ENCODE results near the gene SRP72.

DNA sequence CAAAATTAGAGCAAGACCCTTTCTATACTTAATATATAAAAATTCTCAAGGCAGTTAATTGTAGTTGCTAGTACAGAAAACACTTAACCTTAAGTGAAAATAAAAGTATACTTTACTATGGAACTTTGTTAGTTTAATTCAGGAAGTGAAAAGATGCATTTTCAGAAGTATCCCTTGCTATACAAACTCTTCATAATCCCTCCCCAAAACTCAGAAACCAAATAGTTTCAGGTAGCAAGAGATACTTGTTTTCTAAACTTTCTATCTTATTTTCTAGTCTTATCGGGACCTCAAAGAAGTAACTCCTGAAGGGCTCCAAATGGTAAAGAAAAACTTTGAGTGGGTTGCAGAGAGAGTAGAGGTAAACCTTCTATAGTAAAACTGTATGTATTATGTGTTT is 17.1 kb upstream of the SRP72 start:
- TF ChIP-seq, protein P1, sequence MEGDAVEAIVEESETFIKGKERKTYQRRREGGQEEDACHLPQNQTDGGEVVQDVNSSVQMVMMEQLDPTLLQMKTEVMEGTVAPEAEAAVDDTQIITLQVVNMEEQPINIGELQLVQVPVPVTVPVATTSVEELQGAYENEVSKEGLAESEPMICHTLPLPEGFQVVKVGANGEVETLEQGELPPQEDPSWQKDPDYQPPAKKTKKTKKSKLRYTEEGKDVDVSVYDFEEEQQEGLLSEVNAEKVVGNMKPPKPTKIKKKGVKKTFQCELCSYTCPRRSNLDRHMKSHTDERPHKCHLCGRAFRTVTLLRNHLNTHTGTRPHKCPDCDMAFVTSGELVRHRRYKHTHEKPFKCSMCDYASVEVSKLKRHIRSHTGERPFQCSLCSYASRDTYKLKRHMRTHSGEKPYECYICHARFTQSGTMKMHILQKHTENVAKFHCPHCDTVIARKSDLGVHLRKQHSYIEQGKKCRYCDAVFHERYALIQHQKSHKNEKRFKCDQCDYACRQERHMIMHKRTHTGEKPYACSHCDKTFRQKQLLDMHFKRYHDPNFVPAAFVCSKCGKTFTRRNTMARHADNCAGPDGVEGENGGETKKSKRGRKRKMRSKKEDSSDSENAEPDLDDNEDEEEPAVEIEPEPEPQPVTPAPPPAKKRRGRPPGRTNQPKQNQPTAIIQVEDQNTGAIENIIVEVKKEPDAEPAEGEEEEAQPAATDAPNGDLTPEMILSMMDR (IDR thresholded peaks at IDR 0.05; ENCODE audit: poor library complexity, severe bottlenecking): no peak
- TF ChIP-seq EZH2 (IDR thresholded peaks at IDR 0.05; ENCODE audit: borderline replicate concordance, insufficient read depth, low read length, poor library complexity, severe bottlenecking) (no peak), TAF1 (IDR thresholded peaks at IDR 0.05; ENCODE audit: low read depth) (no peak)

Measured in neural cell (in vitro differentiated cells).